Kidney (tissue), 14 donors: ENCODE data around the gene AGTRAP. TPM values are rescaled to one million over a fixed set of nuclear protein-coding genes. Genes with fewer than 3 reads are reported as not detected.

ENCODE experiments used
- DNase-seq, 5 donors: peaks; one replicate each; pipeline ENCODE4 v3.0.0-alpha.2; 2013 to 2020
- FAIRE-seq: peaks from 2 replicates; lab custom pipeline; 2012; peaks lifted over from hg19 to GRCh38; lab: Jason Lieb, UNC
- H3K27ac ChIP-seq, 2 donors: one replicate each; pipeline ENCODE4 v1.7.0; 2013; ENCODE audit warnings: low read depth in 2 of 2, low read length in 2 of 2, inconsistent platforms in 1 of 2
- H3K27me3 ChIP-seq: one replicate; pipeline ENCODE4 v1.7.1; 2013; ENCODE audit warnings: low read length, inconsistent platforms; ENCODE audit not compliant: control insufficient read depth, insufficient read depth
- H3K36me3 ChIP-seq, 3 donors: one replicate each; pipeline versions ENCODE4 v1.7.0 to v1.7.1; 2013; ENCODE audit warnings: low read length in 3 of 3, control low read depth in 1 of 3, inconsistent platforms in 1 of 3; ENCODE audit not compliant: insufficient read depth in 3 of 3, control insufficient read depth in 2 of 3
- H3K4me1 ChIP-seq, 3 donors: one replicate each; pipeline versions ENCODE4 v1.7.0 to v1.7.1; 2013; ENCODE audit warnings: low read length in 3 of 3, inconsistent platforms in 1 of 3, low read depth in 1 of 3; ENCODE audit not compliant: control insufficient read depth in 2 of 3, insufficient read depth in 2 of 3
- H3K4me3 ChIP-seq, 3 donors: one replicate each; pipeline versions ENCODE4 v1.7.0 to v1.8.1; 2013; ENCODE audit warnings: low read length in 3 of 3, control low read depth in 1 of 3, inconsistent platforms in 1 of 3
- H3K9ac ChIP-seq, 3 donors: one replicate each; pipeline versions ENCODE4 v1.7.0 to v1.7.1; 2013; ENCODE audit warnings: low read length in 3 of 3, control low read depth in 1 of 3, inconsistent platforms in 1 of 3
- H3K9me3 ChIP-seq, 3 donors: one replicate each; pipeline versions ENCODE4 v1.7.0 to v1.7.1; 2013; ENCODE audit warnings: low read length in 3 of 3, control low read depth in 1 of 3, inconsistent platforms in 1 of 3; ENCODE audit not compliant: control insufficient read depth in 2 of 3, insufficient read depth in 1 of 3
- intact Hi-C: fragments of 100-400 bp; cut with DNase I; formaldehyde crosslinking; loops from one replicate; pipeline ENCODE4 v1.11.1; 2022
- polyA plus RNA-seq: library from polyadenylated mRNA; stranded (reverse); fragments of 350-450 nt; fragmentation: Illumina TruSeq; extraction: RNeasy Lipid Tissue Mini Kit (QIAGEN cat#74804); gene quantifications from one replicate; pipeline ENCODE4 v1.2.3, GENCODE V29; 2014; ENCODE audit warnings: low read depth, low replicate concordance; ENCODE audit not compliant: insufficient read depth
- total RNA-seq: library from RNA; stranded (reverse); fragmentation: NEBNext Ultra II Directional; extraction: Animal tissue kit (Norgen Biotek cat#: 25700); gene quantifications from one replicate; pipeline ENCODE4 v1.2.1, GENCODE V29; 2021
- TF ChIP-seq, protein P1 (sequence below): IDR thresholded peaks from 3 replicates; pipeline ENCODE4 v1.5.1; 2012; ENCODE audit warnings: mild to moderate bottlenecking, moderate library complexity, borderline replicate concordance; ENCODE audit not compliant: insufficient read depth; ENCODE audit errors: extremely low read depth
- donor health status: control.
- donor health status: control.
- donor health status: control.
- donor health status: control.
- donor health status: control.
- donor health status: DM: yes; HTN: yes; CAD: no.
- donor health status: Normal renal cell carcinoma (clear cell type).

Gene AGTRAP
- total and polyA plus RNA-seq, 2 donors from 2014 or later, result 66.1 to 140 TPM

DNA sequence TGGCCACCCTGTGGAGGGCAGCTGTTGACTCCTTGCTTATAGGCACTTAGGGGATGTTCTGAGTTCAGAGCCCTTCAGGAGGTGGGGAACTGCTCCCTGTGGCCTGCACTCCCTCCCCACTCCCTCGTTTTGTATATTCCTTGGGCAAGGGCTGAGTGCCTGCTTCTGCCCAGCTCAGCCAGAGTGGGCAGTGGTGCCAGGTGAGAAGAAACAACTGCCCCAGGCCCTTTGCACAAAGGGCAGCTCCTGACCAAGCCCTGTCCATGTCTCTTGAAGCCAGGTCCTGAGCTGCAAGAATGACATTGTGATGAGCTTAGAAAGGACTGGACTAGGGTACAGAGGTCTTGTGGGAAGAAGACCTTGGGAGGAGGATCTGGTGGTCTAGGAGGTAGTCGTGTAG, 2.2 kb downstream of the AGTRAP start:
- peak overlapping the region in 1 of 3 donors; percentile 26 for H3K9ac ChIP-seq
- peak overlapping the region in 1 of 3 donors; percentile 98 for H3K4me3 ChIP-seq
- H3K4me1 ChIP-seq, result peaks cover 0 to 21% (median 8%) of the 10 kb centered on the region in 3 donors
- FAIRE-seq (no peak), DNase-seq (no peak)
- intact Hi-C loops, result no loop called here
- H3K9me3 ChIP-seq, result no peaks in the 10 kb centered on the region
- TF ChIP-seq, protein P1, sequence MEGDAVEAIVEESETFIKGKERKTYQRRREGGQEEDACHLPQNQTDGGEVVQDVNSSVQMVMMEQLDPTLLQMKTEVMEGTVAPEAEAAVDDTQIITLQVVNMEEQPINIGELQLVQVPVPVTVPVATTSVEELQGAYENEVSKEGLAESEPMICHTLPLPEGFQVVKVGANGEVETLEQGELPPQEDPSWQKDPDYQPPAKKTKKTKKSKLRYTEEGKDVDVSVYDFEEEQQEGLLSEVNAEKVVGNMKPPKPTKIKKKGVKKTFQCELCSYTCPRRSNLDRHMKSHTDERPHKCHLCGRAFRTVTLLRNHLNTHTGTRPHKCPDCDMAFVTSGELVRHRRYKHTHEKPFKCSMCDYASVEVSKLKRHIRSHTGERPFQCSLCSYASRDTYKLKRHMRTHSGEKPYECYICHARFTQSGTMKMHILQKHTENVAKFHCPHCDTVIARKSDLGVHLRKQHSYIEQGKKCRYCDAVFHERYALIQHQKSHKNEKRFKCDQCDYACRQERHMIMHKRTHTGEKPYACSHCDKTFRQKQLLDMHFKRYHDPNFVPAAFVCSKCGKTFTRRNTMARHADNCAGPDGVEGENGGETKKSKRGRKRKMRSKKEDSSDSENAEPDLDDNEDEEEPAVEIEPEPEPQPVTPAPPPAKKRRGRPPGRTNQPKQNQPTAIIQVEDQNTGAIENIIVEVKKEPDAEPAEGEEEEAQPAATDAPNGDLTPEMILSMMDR, result no peak
- no peaks in the 10 kb centered on the region for H3K27me3 ChIP-seq
- H3K36me3 ChIP-seq, result no peaks in the 10 kb centered on the region
- H3K27ac ChIP-seq, result no peak overlapping the region

DNA sequence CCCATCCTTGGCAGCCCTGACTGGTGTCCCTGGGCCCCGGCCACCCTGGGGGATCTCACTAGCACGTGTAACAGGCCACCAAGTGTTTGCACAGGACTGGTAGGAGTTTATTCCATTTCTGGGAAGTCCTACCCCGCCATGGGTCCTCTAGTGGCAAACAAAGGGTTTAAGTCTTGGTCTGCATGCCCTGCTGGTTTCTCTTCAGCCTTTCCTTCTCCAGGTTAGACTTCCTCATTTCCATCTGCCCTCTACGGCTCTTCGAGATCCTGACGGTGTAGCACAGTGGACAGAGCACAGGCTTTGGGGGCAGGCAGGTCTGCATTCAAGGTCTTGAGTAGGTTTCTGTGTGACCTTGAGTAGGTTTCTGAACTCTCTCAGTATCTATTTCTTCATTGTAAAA, 2.8 kb downstream of the AGTRAP start:
- Histone ChIP-seq H3K4me1 (peaks cover 0 to 21% (median 8%) of the 10 kb centered on the region in 3 donors), H3K36me3 (no peaks in the 10 kb centered on the region), H3K27ac (no peak overlapping the region), H3K27me3 (no peaks in the 10 kb centered on the region), H3K9me3 (no peaks in the 10 kb centered on the region), H3K4me3 (no peak overlapping the region), H3K9ac (no peak overlapping the region)
- DNase-seq (no peak), FAIRE-seq (no peak)
- TF ChIP-seq, protein P1, result no peak
- intact Hi-C loops, result no loop called here

DNA sequence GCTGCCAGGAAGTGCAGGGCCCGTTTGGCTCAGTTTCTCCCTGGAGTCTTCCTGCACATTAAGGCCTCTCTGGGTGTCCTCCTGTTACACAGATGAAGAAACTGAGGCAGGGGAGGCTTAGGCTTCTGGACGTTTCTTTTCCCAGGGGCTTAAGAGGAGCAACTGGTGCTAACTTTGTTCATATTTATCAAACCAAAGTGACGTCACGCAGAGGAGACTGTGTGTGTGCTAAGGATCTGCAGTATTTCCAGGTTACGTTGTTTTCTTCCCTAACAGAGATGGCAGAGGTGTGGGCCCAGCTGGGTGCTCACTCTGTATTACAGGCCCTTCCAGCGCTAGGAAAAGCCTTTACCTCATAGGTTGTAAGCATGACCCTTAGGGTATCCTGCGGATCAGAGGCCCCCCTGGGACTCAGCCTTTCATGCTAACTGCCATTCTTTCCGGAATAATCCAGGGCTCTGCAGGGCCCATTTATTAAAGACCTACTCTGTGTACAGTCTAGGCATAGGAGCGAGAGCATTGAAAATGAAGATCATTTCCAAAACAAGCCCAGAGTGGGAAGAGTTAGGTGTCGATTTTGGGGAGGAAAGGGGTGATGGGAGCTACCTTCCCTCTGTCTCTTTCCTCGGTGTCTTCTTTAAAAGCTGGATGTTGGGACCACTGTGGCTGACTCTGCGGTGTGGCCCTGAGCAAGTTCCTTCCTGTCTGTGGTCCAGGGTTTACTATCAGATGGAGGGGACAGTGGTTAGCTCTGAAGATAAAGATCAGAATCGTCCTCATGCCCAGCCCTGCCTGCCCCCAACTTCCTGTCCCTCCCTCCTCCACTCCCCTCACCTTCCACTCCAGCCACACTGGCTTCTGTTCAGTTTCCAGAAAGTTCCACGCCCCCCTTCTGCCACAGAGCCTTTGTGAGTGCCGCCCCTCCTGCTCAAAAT, 4.6 kb downstream of the AGTRAP start:
- no peak for DNase-seq
- intact Hi-C loops, result no loop called here
- Histone ChIP-seq H3K27ac (no peak overlapping the region), H3K4me1 (peaks cover 0 to 21% (median 8%) of the 10 kb centered on the region in 3 donors), H3K27me3 (no peaks in the 10 kb centered on the region), H3K36me3 (no peaks in the 10 kb centered on the region), H3K4me3 (no peak overlapping the region), H3K9ac (no peak overlapping the region), H3K9me3 (no peaks in the 10 kb centered on the region)
- TF ChIP-seq, protein P1, result no peak
- no peak for FAIRE-seq
